Adipocyte (in vitro differentiated cells): ENCODE data around the gene FBXW5.

Experiments used
- DNase-seq: peaks from one replicate; pipeline ENCODE4 v3.0.0-alpha.2; 2015; ENCODE audit warnings: low read depth
- H3K27me3 ChIP-seq: replicated peaks from 2 replicates; pipeline ENCODE4 v1.7.0; 2013; ENCODE audit warnings: mild to moderate bottlenecking, low read length, moderate library complexity; ENCODE audit not compliant: control insufficient read depth, insufficient read depth
- H3K36me3 ChIP-seq: 2 replicates; pipeline ENCODE4 v1.7.0; 2013; ENCODE audit warnings: low read length, mild to moderate bottlenecking, moderate library complexity; ENCODE audit not compliant: control insufficient read depth, insufficient read depth, severe bottlenecking
- H3K4me1 ChIP-seq: 2 replicates; pipeline ENCODE4 v1.7.0; 2013; ENCODE audit warnings: mild to moderate bottlenecking, low read length, moderate library complexity; ENCODE audit not compliant: control insufficient read depth, insufficient read depth
- H3K4me3 ChIP-seq: 2 replicates; pipeline ENCODE4 v1.7.0; 2013; ENCODE audit warnings: mild to moderate bottlenecking, low read length, moderate library complexity
- H3K9ac ChIP-seq: 2 replicates; pipeline ENCODE4 v1.7.0; 2013; ENCODE audit warnings: mild to moderate bottlenecking, low read length, moderate library complexity
- H3K9me3 ChIP-seq: 2 replicates; pipeline ENCODE4 v1.7.0; 2013; ENCODE audit warnings: mild to moderate bottlenecking, low read length, moderate library complexity; ENCODE audit not compliant: control insufficient read depth

FBXW5 gene

DNA sequence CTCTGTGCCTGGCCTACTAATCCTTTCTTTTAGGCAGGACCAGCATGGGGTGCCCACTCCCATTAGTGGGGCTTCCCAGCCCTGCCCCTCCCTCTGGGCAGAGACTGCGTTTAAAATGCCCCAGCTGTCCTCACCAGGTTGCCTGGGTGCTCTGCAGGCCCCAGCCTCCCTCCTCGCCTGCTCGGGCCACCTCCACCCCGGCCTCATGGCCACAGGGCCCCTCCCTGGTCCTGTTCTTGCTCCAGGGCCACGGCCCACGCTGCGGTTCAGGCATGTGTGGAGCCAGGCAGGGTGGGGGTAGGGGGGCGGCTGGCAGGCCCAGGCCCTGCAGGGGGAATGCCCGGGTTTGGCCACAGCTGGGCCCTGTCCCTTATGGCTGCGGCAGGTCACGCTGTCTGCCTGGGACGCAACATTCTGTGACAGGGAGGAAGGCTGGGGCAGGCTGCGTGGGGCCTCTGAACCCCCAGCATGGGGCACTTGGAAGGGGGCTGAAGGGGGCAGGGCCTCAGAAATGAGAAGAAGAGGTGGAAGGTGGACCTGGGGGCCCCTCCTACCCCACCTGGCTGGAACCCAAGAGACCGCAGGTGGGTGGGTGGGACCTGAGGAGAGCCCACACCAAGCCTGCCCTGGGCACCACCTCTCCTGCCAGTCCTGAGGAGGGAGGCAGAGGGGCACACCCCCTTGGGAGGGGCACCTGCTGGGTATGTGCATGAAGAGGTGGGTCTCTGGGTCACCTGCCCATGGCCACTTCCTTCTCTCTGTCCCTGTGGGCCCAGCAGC lies 7.2 kb upstream of the FBXW5 start, which contains the start of gene LCN12:
Gene LCN12, plus strand, starts transcription at position 733 of the 780 bp plus-strand sequence. CDS start 55 bp downstream, outside the sequence.
- H3K36me3 ChIP-seq, result no peaks in the 10 kb centered on the region
- H3K27me3 ChIP-seq, result peaks cover 17% of the 10 kb centered on the region
- DNase-seq, result no peak
- H3K9ac ChIP-seq, result no peak within 1 kb of the TSS
- H3K4me1 ChIP-seq, result peaks cover 5% of the 10 kb centered on the region
- no peaks in the 10 kb centered on the region for H3K9me3 ChIP-seq
- no peak within 1 kb of the TSS for H3K4me3 ChIP-seq

- Histone ChIP-seq H3K4me3 (no peak overlapping the region), H3K9ac (peak overlapping the region; percentile 66), H3K4me1 (peaks cover 5% of the 10 kb centered on the region), H3K36me3 (no peaks in the 10 kb centered on the region), H3K27me3 (peaks cover 11% of the 10 kb centered on the region), H3K9me3 (no peaks in the 10 kb centered on the region)
- DNase-seq, result no peak
Measured at GRCh38 chr9:136950656-136951276, 6.2 kb upstream of the FBXW5 start.

DNA sequence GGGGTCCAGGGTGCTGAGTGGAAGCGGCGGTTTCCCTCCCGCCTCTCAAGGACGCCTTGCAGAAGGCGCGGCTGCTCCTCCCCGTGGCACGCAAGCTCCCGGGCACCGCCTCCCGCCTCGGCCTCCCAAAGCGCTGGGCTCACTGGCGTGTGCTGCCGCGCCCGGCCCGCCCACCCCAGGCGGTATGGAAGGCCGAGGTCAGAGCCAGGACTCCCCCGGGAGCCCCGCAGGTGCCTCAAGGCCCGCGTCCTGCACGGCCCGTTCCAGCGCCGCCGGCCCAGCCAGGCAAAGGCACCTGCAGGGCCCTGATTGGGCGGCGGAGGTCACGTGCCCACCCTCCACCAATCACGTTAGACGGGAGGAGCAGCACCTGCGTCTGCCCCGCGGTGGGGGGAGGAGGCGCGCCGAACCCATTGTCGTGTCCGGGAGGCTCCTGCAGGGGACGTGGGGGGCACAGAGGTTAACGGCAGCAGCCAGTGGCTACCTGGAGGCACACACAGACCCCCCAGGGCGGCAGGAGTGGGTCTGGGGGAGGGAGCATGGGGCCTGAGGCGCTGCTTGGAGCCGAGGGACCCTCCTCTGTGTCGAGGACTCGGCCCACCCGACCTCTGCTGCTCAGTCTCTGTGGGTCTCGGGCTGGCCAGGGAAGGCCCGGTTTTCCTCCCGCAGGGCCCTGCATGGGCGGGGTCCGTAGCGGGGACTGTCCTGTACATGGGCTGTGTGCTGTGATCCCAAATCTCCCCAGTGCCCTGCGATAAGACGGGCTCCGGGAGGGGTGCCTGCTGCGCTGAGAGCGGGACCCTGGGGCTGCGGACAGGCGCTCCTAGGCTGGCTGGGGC lies 5.5 kb upstream of the FBXW5 start:
- Histone ChIP-seq H3K36me3 (no peaks in the 10 kb centered on the region), H3K9me3 (no peaks in the 10 kb centered on the region), H3K4me1 (peaks cover 5% of the 10 kb centered on the region), H3K4me3 (peak overlapping the region; percentile 75), H3K9ac (peak overlapping the region; percentile 66), H3K27me3 (peaks cover 4% of the 10 kb centered on the region)
- DNase-seq, result peak; percentile 84

DNA sequence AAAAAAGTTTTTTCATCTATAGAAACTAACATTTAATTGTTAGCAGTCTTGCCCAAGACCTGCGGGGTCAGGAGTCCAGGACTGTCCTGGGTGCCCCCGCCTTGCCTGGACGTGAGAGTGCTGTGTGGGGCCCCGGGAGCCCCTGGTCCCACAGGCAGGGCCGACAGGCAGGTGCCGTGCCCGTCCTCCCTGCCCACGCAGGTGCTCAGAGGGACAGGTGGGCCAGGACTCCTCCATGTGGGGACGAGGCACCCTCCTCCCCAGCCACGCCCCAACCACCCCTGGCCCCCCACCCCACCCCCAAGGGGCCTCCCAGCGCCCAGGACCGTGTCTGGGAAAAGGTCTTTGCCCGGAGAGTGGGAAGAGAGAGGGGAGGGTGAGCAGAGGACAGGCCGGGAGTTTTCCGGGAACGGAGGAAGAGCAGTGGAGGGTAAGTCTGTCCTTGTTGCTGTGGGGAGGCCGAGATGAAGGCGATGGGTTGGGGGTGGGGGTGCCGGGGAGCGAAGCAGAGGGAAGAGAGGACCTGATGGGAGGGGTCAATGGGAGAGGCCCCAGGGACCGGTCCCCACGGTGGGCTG lies 4.8 kb upstream of the FBXW5 start:
- Histone ChIP-seq H3K4me1 (peaks cover 5% of the 10 kb centered on the region), H3K36me3 (no peaks in the 10 kb centered on the region), H3K27me3 (no peaks in the 10 kb centered on the region), H3K4me3 (peak overlapping the region; percentile 75), H3K9ac (no peak overlapping the region), H3K9me3 (no peaks in the 10 kb centered on the region)
- no peak for DNase-seq

DNA sequence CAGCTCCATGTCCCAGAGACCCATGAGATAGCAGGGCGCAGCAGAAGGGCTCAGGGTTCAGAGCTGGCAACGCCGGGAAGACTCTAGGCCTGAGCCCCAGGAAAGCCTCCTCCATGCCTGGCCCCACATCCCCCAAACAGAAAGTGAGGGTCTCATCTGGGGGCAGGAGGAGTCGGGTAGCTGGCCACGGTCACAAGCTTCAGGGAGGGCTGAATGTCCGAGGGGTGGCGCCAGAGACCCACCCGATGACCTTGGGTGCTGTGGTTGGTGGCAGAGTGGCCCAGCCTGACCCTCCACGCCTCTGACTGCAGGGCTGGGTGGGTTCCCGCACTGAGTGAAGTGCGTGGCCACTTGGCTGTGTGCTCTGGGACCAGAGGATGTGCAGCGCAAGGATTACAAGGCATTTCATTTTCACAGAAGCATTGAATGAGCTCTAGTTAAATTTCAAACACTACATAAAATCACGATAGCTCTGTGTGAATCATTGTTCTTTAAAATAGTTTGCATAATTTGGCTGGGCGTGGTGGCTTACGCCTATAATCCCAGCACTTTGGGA lies 3.5 kb upstream of the FBXW5 start:
- no peaks in the 10 kb centered on the region for H3K27me3 ChIP-seq
- DNase-seq, result peak; percentile 22
- no peaks in the 10 kb centered on the region for H3K9me3 ChIP-seq
- peak overlapping the region; percentile 12 for H3K9ac ChIP-seq
- no peak overlapping the region for H3K4me3 ChIP-seq
- no peaks in the 10 kb centered on the region for H3K36me3 ChIP-seq
- peaks cover 9% of the 10 kb centered on the region for H3K4me1 ChIP-seq

GRCh38 chr9:136947028-136947891 lies 2.7 kb upstream of the FBXW5 start:
- Histone ChIP-seq H3K9me3 (no peaks in the 10 kb centered on the region), H3K27me3 (no peaks in the 10 kb centered on the region), H3K9ac (peak overlapping the region; percentile 12), H3K36me3 (peaks cover 6% of the 10 kb centered on the region), H3K4me1 (peaks cover 9% of the 10 kb centered on the region), H3K4me3 (no peak overlapping the region)
- DNase-seq, result no peak

- Histone ChIP-seq H3K4me1 (peaks cover 9% of the 10 kb centered on the region), H3K36me3 (peaks cover 14% of the 10 kb centered on the region), H3K9me3 (no peaks in the 10 kb centered on the region), H3K27me3 (no peaks in the 10 kb centered on the region), H3K9ac (no peak overlapping the region), H3K4me3 (no peak overlapping the region)
- DNase-seq, result no peak
Measured at GRCh38 chr9:136946228-136947027, 1.9 kb upstream of the FBXW5 start.

DNA sequence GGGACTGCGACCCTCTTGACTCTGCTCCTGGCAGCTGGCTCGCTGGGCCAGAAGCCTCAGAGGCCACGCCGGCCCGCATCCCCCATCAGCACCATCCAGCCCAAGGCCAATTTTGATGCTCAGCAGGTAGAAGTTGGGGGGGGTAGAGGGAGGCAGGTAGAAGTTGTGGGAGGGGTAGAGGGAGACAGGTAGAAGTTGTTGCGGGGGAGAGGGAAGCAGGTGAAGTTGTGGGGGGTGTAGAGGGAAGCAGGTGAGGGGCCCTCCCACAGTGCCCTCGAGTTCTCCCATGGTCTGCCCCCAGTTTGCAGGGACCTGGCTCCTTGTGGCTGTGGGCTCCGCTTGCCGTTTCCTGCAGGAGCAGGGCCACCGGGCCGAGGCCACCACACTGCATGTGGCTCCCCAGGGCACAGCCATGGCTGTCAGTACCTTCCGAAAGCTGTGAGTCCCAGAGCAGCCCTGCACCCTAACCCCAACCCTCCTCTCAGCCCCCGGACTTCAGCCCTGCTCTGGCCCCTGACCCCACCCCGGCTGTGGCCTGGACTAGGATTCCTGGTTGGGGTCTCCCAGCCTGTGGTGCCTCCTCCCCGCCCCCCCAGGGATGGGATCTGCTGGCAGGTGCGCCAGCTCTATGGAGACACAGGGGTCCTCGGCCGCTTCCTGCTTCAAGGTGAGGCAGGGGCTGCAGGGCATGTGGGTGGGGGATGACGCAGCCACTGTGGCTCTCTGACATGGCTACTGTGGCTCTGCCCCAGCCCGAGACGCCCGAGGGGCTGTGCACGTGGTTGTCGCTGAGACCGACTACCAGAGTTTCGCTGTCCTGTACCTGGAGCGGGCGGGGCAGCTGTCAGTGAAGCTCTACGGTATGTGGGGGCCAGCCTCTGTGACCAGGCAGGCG lies 1.0 kb upstream of the FBXW5 start:
- no peaks in the 10 kb centered on the region for H3K27me3 ChIP-seq
- H3K4me3 ChIP-seq, result no peak overlapping the region
- H3K9ac ChIP-seq, result no peak overlapping the region
- no peak for DNase-seq
- no peaks in the 10 kb centered on the region for H3K9me3 ChIP-seq
- H3K36me3 ChIP-seq, result peaks cover 22% of the 10 kb centered on the region
- peaks cover 9% of the 10 kb centered on the region for H3K4me1 ChIP-seq

DNA sequence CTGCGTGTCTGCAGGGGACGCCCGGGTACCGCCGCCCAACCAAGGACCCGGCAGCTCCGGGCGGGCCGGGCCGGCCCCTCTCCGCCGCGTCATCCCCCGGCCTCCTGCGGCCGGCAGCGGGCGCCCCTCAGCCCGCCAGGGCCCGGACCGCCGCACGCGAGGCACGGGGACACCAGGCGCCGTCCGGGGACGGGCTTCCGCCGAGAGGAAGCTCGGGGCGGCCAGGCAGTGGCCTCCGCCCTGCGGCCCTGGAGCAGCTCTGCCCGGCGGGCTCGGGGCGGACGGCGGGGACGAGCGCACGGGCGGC lies 373 bp downstream of the FBXW5 start:
- H3K4me1 ChIP-seq, result peaks cover 8% of the 10 kb centered on the region
- H3K4me3 ChIP-seq, result peak overlapping the region; percentile 92
- peaks cover 33% of the 10 kb centered on the region for H3K36me3 ChIP-seq
- H3K9ac ChIP-seq, result peak overlapping the region; percentile 97
- H3K27me3 ChIP-seq, result no peaks in the 10 kb centered on the region
- peak; percentile 85 for DNase-seq
- H3K9me3 ChIP-seq, result no peaks in the 10 kb centered on the region
